ENCODE data around the gene MRGPRF.

- TF ChIP-seq CTCF (conservative IDR thresholded peaks at IDR 0.05 in 1 of 2, IDR thresholded peaks at IDR 0.05 in 1 of 2; ENCODE audit: extremely low read depth in 1 of 2, insufficient read depth in 1 of 2, low read depth in 1 of 2, low read length in 2 of 2) (no peak), EZH2 (IDR thresholded peaks at IDR 0.05; ENCODE audit: borderline replicate concordance, low read length) (no peak)
Measured at GRCh38 chr11:68993546-68993945, 19.5 kb downstream of the MRGPRF start.
